Neuronal stem cell (in vitro differentiated cells): ENCODE results near the gene ORC2.
A peak's percentile ranks its signal among the peaks of the same experiment; 100 is the strongest.

Source experiments
- DNase-seq: peaks from one replicate; pipeline ENCODE4 v3.0.0-alpha.2; 2013; ENCODE audit warnings: low spot score
- H2AFZ ChIP-seq: one replicate; pipeline ENCODE4 v1.6.1; 2013; ENCODE audit warnings: mild to moderate bottlenecking, low read length, inconsistent platforms
- H2AK5ac ChIP-seq: 2 replicates; pipeline ENCODE4 v1.6.1; 2013; ENCODE audit warnings: low read depth, mild to moderate bottlenecking, inconsistent platforms, low read length, moderate library complexity, mixed read lengths
- H2BK120ac ChIP-seq: 2 replicates; pipeline ENCODE4 v1.6.1; 2013; ENCODE audit warnings: low read depth, mild to moderate bottlenecking, inconsistent platforms, low read length, moderate library complexity, mixed read lengths
- H2BK12ac ChIP-seq: one replicate; pipeline ENCODE4 v1.6.1; 2013; ENCODE audit warnings: low read length, inconsistent platforms
- H2BK15ac ChIP-seq: 2 replicates; pipeline ENCODE4 v1.6.1; 2013; ENCODE audit warnings: mild to moderate bottlenecking, low read length, inconsistent platforms, mixed read lengths
- H2BK5ac ChIP-seq: one replicate; pipeline ENCODE4 v1.6.1; 2013; ENCODE audit warnings: inconsistent platforms, mild to moderate bottlenecking, low read length, moderate library complexity
- H3K14ac ChIP-seq: one replicate; pipeline ENCODE4 v1.6.1; 2013; ENCODE audit warnings: low read length, inconsistent platforms
- H3K18ac ChIP-seq: 2 replicates; pipeline ENCODE4 v1.6.1; 2013; ENCODE audit warnings: low read length, inconsistent platforms
- H3K23ac ChIP-seq: 2 replicates; pipeline ENCODE4 v1.6.1; 2013; ENCODE audit warnings: low read depth, mild to moderate bottlenecking, mixed read lengths, low read length, inconsistent platforms; ENCODE audit not compliant: poor library complexity
- H3K27ac ChIP-seq: replicated peaks from 3 replicates; pipeline ENCODE4 v1.5.1; 2013; ENCODE audit warnings: low read length, inconsistent platforms
- H3K27me3 ChIP-seq, 3 experiments: 2 replicates each; pipeline ENCODE4 v1.6.1; 2013; ENCODE audit warnings: low read length in 3 of 3, mild to moderate bottlenecking in 2 of 3, inconsistent platforms in 1 of 3, low read depth in 1 of 3, mixed read lengths in 1 of 3, moderate library complexity in 1 of 3; ENCODE audit not compliant: control insufficient read depth in 3 of 3, insufficient read depth in 3 of 3
- H3K36me3 ChIP-seq, 2 donors: replicated peaks in 1 of 2; 2 replicates each; pipeline ENCODE4 v1.6.1; 2013; ENCODE audit warnings: low read length in 2 of 2; ENCODE audit not compliant: control insufficient read depth in 2 of 2, insufficient read depth in 2 of 2
- H3K4ac ChIP-seq: 2 replicates; pipeline ENCODE4 v1.6.1; 2013; ENCODE audit warnings: inconsistent platforms, mild to moderate bottlenecking, low read length, moderate library complexity
- H3K4me1 ChIP-seq, 2 donors: 1 replicate in 1 of 2; 2 replicates in 1 of 2; pipeline ENCODE4 v1.6.1; 2013; ENCODE audit warnings: low read length in 2 of 2, low read depth in 1 of 2; ENCODE audit not compliant: control insufficient read depth in 2 of 2, insufficient read depth in 1 of 2
- H3K4me2 ChIP-seq: one replicate; pipeline ENCODE4 v1.6.1; 2013; ENCODE audit warnings: mild to moderate bottlenecking, low read length, inconsistent platforms; ENCODE audit not compliant: insufficient read depth, poor library complexity, severe bottlenecking
- H3K4me3 ChIP-seq, 2 donors: 2 replicates each; pipeline ENCODE4 v1.5.1; 2013; ENCODE audit warnings: low read length in 2 of 2, mild to moderate bottlenecking in 2 of 2, inconsistent platforms in 1 of 2, moderate library complexity in 1 of 2
- H3K79me1 ChIP-seq: one replicate; pipeline ENCODE4 v1.6.1; 2013; ENCODE audit warnings: low read depth, mild to moderate bottlenecking, inconsistent platforms, low read length, moderate library complexity
- H3K9ac ChIP-seq: one replicate; pipeline ENCODE4 v1.6.1; 2013; ENCODE audit warnings: mild to moderate bottlenecking, low read depth, low read length, inconsistent platforms; ENCODE audit not compliant: poor library complexity
- H3K9me3 ChIP-seq, 2 donors: replicated peaks in 1 of 2; 2 replicates each; pipeline versions ENCODE3 to v1.6.1; 2013; ENCODE audit warnings: low read length in 2 of 2, mild to moderate bottlenecking in 2 of 2, inconsistent platforms in 1 of 2, low read depth in 1 of 2, mixed read lengths in 1 of 2, moderate library complexity in 1 of 2; ENCODE audit not compliant: control insufficient read depth in 2 of 2, insufficient read depth in 1 of 2
- H4K8ac ChIP-seq: one replicate; pipeline ENCODE4 v1.6.1; 2013; ENCODE audit warnings: low read depth, mild to moderate bottlenecking, inconsistent platforms, low read length, moderate library complexity
- H4K91ac ChIP-seq: one replicate; pipeline ENCODE4 v1.6.1; 2013; ENCODE audit warnings: low read length, low read depth, mild to moderate bottlenecking, inconsistent platforms; ENCODE audit not compliant: poor library complexity
- WGBS, 2 donors: extraction: QIAGEN DNeasy Blood & Tissue Kit; methylation state at CpG; one replicate each; pipeline ENCODE4 v1.1.7; 2013; ENCODE audit warnings: missing lambda C conversion rate in 2 of 2, mixed read lengths in 1 of 2; ENCODE audit not compliant: insufficient read length in 2 of 2, insufficient replicate concordance in 1 of 2; ENCODE audit errors: extremely low coverage in 2 of 2; 5-methylcytosine and 5-hydroxymethylcytosine counted together

The ORC2 gene

GRCh38 chr2:201004370-201004769 is 40.9 kb upstream of the ORC2 start:
- Histone ChIP-seq H3K79me1 (no peaks in the 10 kb centered on the region), H2BK5ac (no peak overlapping the region), H2AFZ (no peak overlapping the region), H3K4ac (no peak overlapping the region), H3K36me3 (peaks cover 0 to 41% of the 10 kb centered on the region in 2 donors), H3K23ac (no peak overlapping the region), H3K4me1 (no peaks in the 10 kb centered on the region), H3K9me3 (no peaks in the 10 kb centered on the region), H3K14ac (no peak overlapping the region), H3K27me3 (no peaks in the 10 kb centered on the region), H2BK12ac (no peak overlapping the region), H4K91ac (no peak overlapping the region), H3K4me2 (no peak overlapping the region), H3K18ac (no peak overlapping the region), H3K4me3 (no peak overlapping the region), H2BK120ac (no peak overlapping the region), H3K27ac (no peak overlapping the region), H2AK5ac (no peak overlapping the region), H3K9ac (no peak overlapping the region), H4K8ac (no peak overlapping the region), H2BK15ac (no peak overlapping the region)
- no CpG with 5 or more reads among the region's 3 CpGs for WGBS, 2 donors
- DNase-seq, result no peak

GRCh38 chr2:200993097-200993496 is 29.6 kb upstream of the ORC2 start:
- H3K9me3 ChIP-seq, result no peaks in the 10 kb centered on the region
- no peak overlapping the region for H3K9ac ChIP-seq
- no peak for DNase-seq
- no peak overlapping the region for H3K23ac ChIP-seq
- WGBS, 2 donors, result 100% methylated on average over 1 of the region's 3 CpGs; no CpG with 5 or more reads in 1 of the 2 donors
- no peak overlapping the region for H3K18ac ChIP-seq
- H2BK12ac ChIP-seq, result no peak overlapping the region
- no peak overlapping the region for H2AFZ ChIP-seq
- no peak overlapping the region for H4K91ac ChIP-seq
- no peaks in the 10 kb centered on the region for H3K4me1 ChIP-seq
- no peak overlapping the region for H3K14ac ChIP-seq
- H3K79me1 ChIP-seq, result no peaks in the 10 kb centered on the region
- no peak overlapping the region for H2AK5ac ChIP-seq
- H2BK120ac ChIP-seq, result no peak overlapping the region
- no peak overlapping the region for H4K8ac ChIP-seq
- H2BK5ac ChIP-seq, result no peak overlapping the region
- H3K36me3 ChIP-seq, result peaks cover 3 to 82% of the 10 kb centered on the region in 2 donors
- H2BK15ac ChIP-seq, result no peak overlapping the region
- no peak overlapping the region for H3K4ac ChIP-seq
- H3K27ac ChIP-seq, result no peak overlapping the region
- H3K4me3 ChIP-seq, result no peak overlapping the region
- H3K4me2 ChIP-seq, result no peak overlapping the region
- H3K27me3 ChIP-seq, result no peaks in the 10 kb centered on the region

- no peak overlapping the region for H3K18ac ChIP-seq
- peak overlapping the region; percentile 71 for H3K14ac ChIP-seq
- no peak overlapping the region for H2BK120ac ChIP-seq
- no peak overlapping the region for H3K9ac ChIP-seq
- H3K4me2 ChIP-seq, result no peak overlapping the region
- no peak overlapping the region for H2AFZ ChIP-seq
- H3K4me3 ChIP-seq, result no peak overlapping the region
- H3K23ac ChIP-seq, result no peak overlapping the region
- H3K27ac ChIP-seq, result no peak overlapping the region
- H3K9me3 ChIP-seq, result no peaks in the 10 kb centered on the region
- no peaks in the 10 kb centered on the region for H3K4me1 ChIP-seq
- H2BK12ac ChIP-seq, result peak overlapping the region; percentile 41
- H3K27me3 ChIP-seq, result no peaks in the 10 kb centered on the region
- no CpG with 5 or more reads among the region's 8 CpGs for WGBS, 2 donors
- no peak overlapping the region for H2BK5ac ChIP-seq
- H4K8ac ChIP-seq, result peak overlapping the region; percentile 92
- no peak overlapping the region for H2AK5ac ChIP-seq
- no peak overlapping the region for H3K4ac ChIP-seq
- peaks cover 5 to 66% of the 10 kb centered on the region in 2 donors for H3K36me3 ChIP-seq
- DNase-seq, result no peak
- H2BK15ac ChIP-seq, result no peak overlapping the region
- H4K91ac ChIP-seq, result no peak overlapping the region
- no peaks in the 10 kb centered on the region for H3K79me1 ChIP-seq
Measured at GRCh38 chr2:200987137-200987536, 23.7 kb upstream of the ORC2 start.

- no peaks in the 10 kb centered on the region for H3K9me3 ChIP-seq
- H4K8ac ChIP-seq, result no peak overlapping the region
- no peak overlapping the region for H2BK12ac ChIP-seq
- H2BK120ac ChIP-seq, result no peak overlapping the region
- no peak overlapping the region for H3K4me3 ChIP-seq
- no peak overlapping the region for H3K4ac ChIP-seq
- peaks cover 7 to 64% of the 10 kb centered on the region in 2 donors for H3K36me3 ChIP-seq
- WGBS, 2 donors, result no CpG with 5 or more reads among the region's 2 CpGs
- no peaks in the 10 kb centered on the region for H3K27me3 ChIP-seq
- no peak for DNase-seq
- H3K23ac ChIP-seq, result no peak overlapping the region
- no peak overlapping the region for H2AK5ac ChIP-seq
- no peak overlapping the region for H2BK15ac ChIP-seq
- H3K79me1 ChIP-seq, result no peaks in the 10 kb centered on the region
- no peak overlapping the region for H2AFZ ChIP-seq
- H3K18ac ChIP-seq, result no peak overlapping the region
- H4K91ac ChIP-seq, result no peak overlapping the region
- H3K9ac ChIP-seq, result no peak overlapping the region
- no peaks in the 10 kb centered on the region for H3K4me1 ChIP-seq
- no peak overlapping the region for H3K14ac ChIP-seq
- H3K4me2 ChIP-seq, result no peak overlapping the region
- H2BK5ac ChIP-seq, result no peak overlapping the region
- no peak overlapping the region for H3K27ac ChIP-seq
Measured at GRCh38 chr2:200985799-200986198, 22.3 kb upstream of the ORC2 start.
